ENCODE measurements around the gene PIPOX. TPM values are rescaled to one million over a fixed set of nuclear protein-coding genes. Genes with fewer than 3 reads are reported as not detected.

PIPOX gene
- total and polyA plus RNA-seq, 2 donors from 2014 or later: 2.8 to 78.0 TPM

- peaks cover 0 to 12% (median 5%) of the 10 kb centered on the region in 3 donors for H3K9me3 ChIP-seq (ENCODE audit: control insufficient read depth in 2 of 3, insufficient read depth in 1 of 3, low read length in 3 of 3)
- H3K27ac ChIP-seq (ENCODE audit: low read depth in 2 of 2, low read length in 2 of 2): no peak overlapping the region
- intact Hi-C loops (cut with DNase I): no loop called here
- no peak overlapping the region for H3K4me3 ChIP-seq (ENCODE audit: low read length in 3 of 3)
- H3K4me1 ChIP-seq (ENCODE audit: control insufficient read depth in 2 of 3, insufficient read depth in 2 of 3, low read depth in 1 of 3, low read length in 3 of 3): no peaks in the 10 kb centered on the region
- no peaks in the 10 kb centered on the region for H3K36me3 ChIP-seq (ENCODE audit: control insufficient read depth in 2 of 3, insufficient read depth in 3 of 3, low read length in 3 of 3)
- H3K9ac ChIP-seq (ENCODE audit: low read length in 3 of 3): no peak overlapping the region
- TF ChIP-seq, protein P1, sequence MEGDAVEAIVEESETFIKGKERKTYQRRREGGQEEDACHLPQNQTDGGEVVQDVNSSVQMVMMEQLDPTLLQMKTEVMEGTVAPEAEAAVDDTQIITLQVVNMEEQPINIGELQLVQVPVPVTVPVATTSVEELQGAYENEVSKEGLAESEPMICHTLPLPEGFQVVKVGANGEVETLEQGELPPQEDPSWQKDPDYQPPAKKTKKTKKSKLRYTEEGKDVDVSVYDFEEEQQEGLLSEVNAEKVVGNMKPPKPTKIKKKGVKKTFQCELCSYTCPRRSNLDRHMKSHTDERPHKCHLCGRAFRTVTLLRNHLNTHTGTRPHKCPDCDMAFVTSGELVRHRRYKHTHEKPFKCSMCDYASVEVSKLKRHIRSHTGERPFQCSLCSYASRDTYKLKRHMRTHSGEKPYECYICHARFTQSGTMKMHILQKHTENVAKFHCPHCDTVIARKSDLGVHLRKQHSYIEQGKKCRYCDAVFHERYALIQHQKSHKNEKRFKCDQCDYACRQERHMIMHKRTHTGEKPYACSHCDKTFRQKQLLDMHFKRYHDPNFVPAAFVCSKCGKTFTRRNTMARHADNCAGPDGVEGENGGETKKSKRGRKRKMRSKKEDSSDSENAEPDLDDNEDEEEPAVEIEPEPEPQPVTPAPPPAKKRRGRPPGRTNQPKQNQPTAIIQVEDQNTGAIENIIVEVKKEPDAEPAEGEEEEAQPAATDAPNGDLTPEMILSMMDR (IDR thresholded peaks at IDR 0.05; ENCODE audit: borderline replicate concordance, extremely low read depth, insufficient read depth): no peak
- FAIRE-seq (no peak), DNase-seq (no peak)
- no peaks in the 10 kb centered on the region for H3K27me3 ChIP-seq (ENCODE audit: control insufficient read depth, insufficient read depth, low read length)
These were observed 8.4 kb upstream of the PIPOX start for GRCh38 chr17:29034510-29034909.

- H3K9me3 ChIP-seq (ENCODE audit: control insufficient read depth in 2 of 3, insufficient read depth in 1 of 3, low read length in 3 of 3): peaks cover 0 to 12% (median 5%) of the 10 kb centered on the region in 3 donors
- TF ChIP-seq, protein P1 (IDR thresholded peaks at IDR 0.05; ENCODE audit: borderline replicate concordance, extremely low read depth, insufficient read depth): no peak
- no peak overlapping the region for H3K27ac ChIP-seq (ENCODE audit: low read depth in 2 of 2, low read length in 2 of 2)
- H3K36me3 ChIP-seq (ENCODE audit: control insufficient read depth in 2 of 3, insufficient read depth in 3 of 3, low read length in 3 of 3): no peaks in the 10 kb centered on the region
- no peak for FAIRE-seq
- DNase-seq: no peak
- no peaks in the 10 kb centered on the region for H3K4me1 ChIP-seq (ENCODE audit: control insufficient read depth in 2 of 3, insufficient read depth in 2 of 3, low read depth in 1 of 3, low read length in 3 of 3)
- no peaks in the 10 kb centered on the region for H3K27me3 ChIP-seq (ENCODE audit: control insufficient read depth, insufficient read depth, low read length)
- H3K4me3 ChIP-seq (ENCODE audit: low read length in 3 of 3): no peak overlapping the region
- intact Hi-C loops (cut with DNase I): no loop called here
- H3K9ac ChIP-seq (ENCODE audit: low read length in 3 of 3): no peak overlapping the region
These were observed 6.4 kb upstream of the PIPOX start for GRCh38 chr17:29036584-29036983.

GRCh38 chr17:29037739-29038084, 5.2 kb upstream of the PIPOX start:
- no peak for FAIRE-seq
- intact Hi-C loops (cut with DNase I): no loop called here
- H3K9ac ChIP-seq (ENCODE audit: low read length in 3 of 3): no peak overlapping the region

More at GRCh38 chr17:29037739-29038084, 5.2 kb upstream of the PIPOX start:
- DNase-seq: no peak
- Histone ChIP-seq H3K9me3 (ENCODE audit: control insufficient read depth in 2 of 3, insufficient read depth in 1 of 3, low read length in 3 of 3) (peaks cover 0 to 12% (median 5%) of the 10 kb centered on the region in 3 donors), H3K4me3 (ENCODE audit: low read length in 3 of 3) (no peak overlapping the region), H3K36me3 (ENCODE audit: control insufficient read depth in 2 of 3, insufficient read depth in 3 of 3, low read length in 3 of 3) (no peaks in the 10 kb centered on the region), H3K4me1 (ENCODE audit: control insufficient read depth in 2 of 3, insufficient read depth in 2 of 3, low read depth in 1 of 3, low read length in 3 of 3) (peaks cover 0 to 5% (median 1%) of the 10 kb centered on the region in 3 donors), H3K27me3 (ENCODE audit: control insufficient read depth, insufficient read depth, low read length) (no peaks in the 10 kb centered on the region), H3K27ac (ENCODE audit: low read depth in 2 of 2, low read length in 2 of 2) (no peak overlapping the region)
- TF ChIP-seq, protein P1 (IDR thresholded peaks at IDR 0.05; ENCODE audit: borderline replicate concordance, extremely low read depth, insufficient read depth): no peak

All from kidney (tissue), 14 donors.